HepG2 (cell line): ENCODE results near the gene HEPN1.

ENCODE experiments used
- CEBPB ChIP-seq: IDR thresholded peaks from 2 replicates; pipeline ENCODE4 v1.6.1; 2011; ENCODE audit warnings: low read depth, low read length, improper control_type of control experiment, borderline replicate concordance
- EZH2 ChIP-seq: conservative IDR thresholded peaks from 2 replicates; pipeline ENCODE4 v1.6.1; 2012; ENCODE audit warnings: mild to moderate bottlenecking, low read depth, low read length, moderate library complexity
- GTF2F1 ChIP-seq: fragments of 150-350 bp; IDR thresholded peaks from 2 replicates; pipeline ENCODE4 v1.6.1; 2014; ENCODE audit warnings: low read length
- IRF2 ChIP-seq: IDR thresholded peaks from 2 replicates; pipeline ENCODE4 v1.6.1; 2018; ENCODE audit warnings: missing genetic modification reagents, missing compliant biosample characterization
- NR2F1 ChIP-seq, 2 experiments: fragments of 450-650 bp in 1 of 2; formaldehyde crosslinking in 1 of 2; IDR thresholded peaks; 2 replicates each; pipeline versions ENCODE4 v1.5.0 to v1.6.1; 2016 to 2020; ENCODE audit warnings: mild to moderate bottlenecking in 1 of 2, missing compliant biosample characterization in 1 of 2, missing genetic modification reagents in 1 of 2, moderate library complexity in 1 of 2
- PITX1 ChIP-seq: sonication (generic); formaldehyde crosslinking; IDR thresholded peaks from 2 replicates; pipeline ENCODE4 v1.5.1; 2020; ENCODE audit warnings: mild to moderate bottlenecking, missing genetic modification reagents
- POLR2AphosphoS5 ChIP-seq: IDR thresholded peaks from 2 replicates; pipeline ENCODE4 v1.6.1; 2012; ENCODE audit warnings: low read depth, low read length
- RFX5 ChIP-seq: IDR thresholded peaks from 2 replicates; pipeline ENCODE4 v1.6.1; 2011; ENCODE audit warnings: low read depth, low read length, improper control_type of control experiment
- ZNF235 ChIP-seq: sonication (generic); formaldehyde crosslinking; IDR thresholded peaks from 2 replicates; pipeline ENCODE4 v1.8.1; 2023; ENCODE audit warnings: mild to moderate bottlenecking, missing genetic modification reagents, borderline replicate concordance
- TF ChIP-seq, protein P1 (sequence below): sonication (generic); formaldehyde crosslinking; IDR thresholded peaks from 2 replicates; pipeline ENCODE4 v1.5.0; 2020; ENCODE audit warnings: mild to moderate bottlenecking, missing genetic modification reagents, moderate library complexity

- TF ChIP-seq PITX1 (CRISPR knock-in tag) (no peak), NR2F1 (CRISPR knock-in tag; IDR thresholded peaks at IDR 0.05) (no peak), CEBPB (no peak), EZH2 (no peak), RFX5 (no peak), GTF2F1 (no peak), ZNF235 (CRISPR knock-in tag) (no peak), POLR2AphosphoS5 (no peak), IRF2 (no peak)
- TF ChIP-seq, protein P1, sequence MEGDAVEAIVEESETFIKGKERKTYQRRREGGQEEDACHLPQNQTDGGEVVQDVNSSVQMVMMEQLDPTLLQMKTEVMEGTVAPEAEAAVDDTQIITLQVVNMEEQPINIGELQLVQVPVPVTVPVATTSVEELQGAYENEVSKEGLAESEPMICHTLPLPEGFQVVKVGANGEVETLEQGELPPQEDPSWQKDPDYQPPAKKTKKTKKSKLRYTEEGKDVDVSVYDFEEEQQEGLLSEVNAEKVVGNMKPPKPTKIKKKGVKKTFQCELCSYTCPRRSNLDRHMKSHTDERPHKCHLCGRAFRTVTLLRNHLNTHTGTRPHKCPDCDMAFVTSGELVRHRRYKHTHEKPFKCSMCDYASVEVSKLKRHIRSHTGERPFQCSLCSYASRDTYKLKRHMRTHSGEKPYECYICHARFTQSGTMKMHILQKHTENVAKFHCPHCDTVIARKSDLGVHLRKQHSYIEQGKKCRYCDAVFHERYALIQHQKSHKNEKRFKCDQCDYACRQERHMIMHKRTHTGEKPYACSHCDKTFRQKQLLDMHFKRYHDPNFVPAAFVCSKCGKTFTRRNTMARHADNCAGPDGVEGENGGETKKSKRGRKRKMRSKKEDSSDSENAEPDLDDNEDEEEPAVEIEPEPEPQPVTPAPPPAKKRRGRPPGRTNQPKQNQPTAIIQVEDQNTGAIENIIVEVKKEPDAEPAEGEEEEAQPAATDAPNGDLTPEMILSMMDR (CRISPR knock-in tag) = no peak
Observed at GRCh38 chr11:124880290-124880611, 38.8 kb upstream of the HEPN1 start.
